NCI-H2196 (cell line): ENCODE data around the gene NLRP9.

ENCODE experiments used
- DNase-seq: peaks from one replicate; lab custom pipeline; 2025; ENCODE audit not compliant: unreplicated experiment; lab: John Stamatoyannopoulos, UW

The NLRP9 gene

GRCh38 chr19:55704494-55705245 is 33.5 kb downstream of the NLRP9 start:
- DNase-seq = no peak

- no peak for DNase-seq
These were observed 34.4 kb downstream of the NLRP9 start for GRCh38 chr19:55703790-55704215.

GRCh38 chr19:55702131-55702627 is 36.0 kb downstream of the NLRP9 start:
- DNase-seq = no peak

- DNase-seq = no peak
These were observed 37.4 kb downstream of the NLRP9 start for GRCh38 chr19:55700813-55701212.

GRCh38 chr19:55699221-55699620 is 39.0 kb downstream of the NLRP9 start:
- no peak for DNase-seq

- DNase-seq = no peak
These were observed 39.9 kb downstream of the NLRP9 start for GRCh38 chr19:55698256-55698655.

GRCh38 chr19:55697698-55698097 is 40.5 kb downstream of the NLRP9 start:
- DNase-seq = no peak

- no peak for DNase-seq
These were observed 41.1 kb downstream of the NLRP9 start for GRCh38 chr19:55697069-55697440.

GRCh38 chr19:55696301-55697068 is 41.7 kb downstream of the NLRP9 start:
- DNase-seq = no peak

- no peak for DNase-seq
These were observed 42.5 kb downstream of the NLRP9 start for GRCh38 chr19:55695511-55696290.

- no peak for DNase-seq
These were observed 43.3 kb downstream of the NLRP9 start for GRCh38 chr19:55694656-55695491.

GRCh38 chr19:55694241-55694655 is 44.0 kb downstream of the NLRP9 start:
- DNase-seq = no peak

GRCh38 chr19:55693336-55693974 is 44.7 kb downstream of the NLRP9 start:
- no peak for DNase-seq

- no peak for DNase-seq
These were observed 45.5 kb downstream of the NLRP9 start for GRCh38 chr19:55692681-55693081.

GRCh38 chr19:55691561-55692481 is 46.4 kb downstream of the NLRP9 start:
- no peak for DNase-seq

GRCh38 chr19:55690769-55691545 is 47.2 kb downstream of the NLRP9 start:
- no peak for DNase-seq

- no peak for DNase-seq
These were observed 48.0 kb downstream of the NLRP9 start for GRCh38 chr19:55690109-55690768.
